HCT116 (cell line): ENCODE data around the gene IFNL3. TPM values are rescaled to one million over a fixed set of nuclear protein-coding genes. Genes with fewer than 3 reads are reported as not detected.

Source experiments
- ATAC-seq: fragments of 200-7000 bp; cut with Tn5 transposase; 2 replicates; pipeline ENCODE4 v1.9.1; 2020; ENCODE audit warnings: mild to moderate bottlenecking, moderate library complexity
- BruUV-seq: library from RNA; stranded (reverse); fragments of 400-500 nt; replicated peaks from 2 replicates; lab custom pipeline; 2021; lab: Mats Ljungman, UMichigan
- CTCF ChIA-PET: fragments of 300-600 bp; sonication (Branson Sonifier 250); formaldehyde crosslinking; loops from one replicate; lab custom pipeline; 2021; ENCODE audit warnings: antibody characterized with exemption; lab: Charles Lee
- POLR2A ChIA-PET: fragments of 300-600, 350-600 bp; sonication (Branson Sonifier 250); formaldehyde crosslinking; loops from one replicate; lab custom pipeline; 2021; ENCODE audit warnings: antibody characterized with exemption; lab: Charles Lee
- RAD21 ChIA-PET, 2 experiments: fragments of 300-600 bp; sonication (Branson Sonifier 250); formaldehyde crosslinking; loops; one replicate each; lab custom pipeline; 2023; ENCODE audit warnings: low total read pairs in 2 of 2; ENCODE audit not compliant: uncharacterized antibody in 2 of 2, unreplicated experiment in 2 of 2, low non-redundant PET in 1 of 2; lab: Charles Lee
- DNase-seq: peaks from one replicate; pipeline ENCODE4 v3.0.0-alpha.2; 2010; ENCODE audit warnings: low read depth, low spot score
- H2AFZ ChIP-seq: fragments of 200-600 bp; shearing (Covaris generic), sonication (generic); 2 replicates; pipeline ENCODE4 v1.6.1; 2017; ENCODE audit warnings: low read depth, mixed run types, mixed read lengths, antibody characterized with exemption, low read length; ENCODE audit not compliant: poor library complexity, severe bottlenecking
- H3K27ac ChIP-seq: 2 replicates; pipeline ENCODE4 v1.5.1; 2012; ENCODE audit warnings: low read depth, low read length
- H3K27me3 ChIP-seq: fragments of 200-600 bp; sonication (generic); 2 replicates; pipeline ENCODE4 v1.6.1; 2016; ENCODE audit warnings: mixed run types, low read length, mixed read lengths; ENCODE audit not compliant: insufficient read depth
- H3K36me3 ChIP-seq, 2 experiments: fragments of 200-500 bp in 1 of 2; fragments of 200-600 bp in 1 of 2; sonication (Bioruptor generic) in 1 of 2; sonication (generic) in 1 of 2; 2 replicates each; pipeline versions ENCODE4 v1.5.1 to v1.6.1; 2014 to 2016; ENCODE audit warnings: low read length in 2 of 2, inconsistent platforms in 1 of 2, mixed read lengths in 1 of 2, mixed run types in 1 of 2; ENCODE audit not compliant: insufficient read depth in 2 of 2, control insufficient read depth in 1 of 2
- H3K4me1 ChIP-seq, 2 experiments: fragments of 200-600 bp in 1 of 2; sonication (generic) in 1 of 2; 2 replicates each; pipeline versions ENCODE4 v1.5.1 to v1.6.1; 2012 to 2017; ENCODE audit warnings: low read length in 2 of 2, inconsistent platforms in 1 of 2, mild to moderate bottlenecking in 1 of 2, mixed read lengths in 1 of 2, mixed run types in 1 of 2, moderate library complexity in 1 of 2; ENCODE audit not compliant: insufficient read depth in 2 of 2, control insufficient read depth in 1 of 2
- H3K4me2 ChIP-seq: fragments of 200-600 bp; sonication (generic); 2 replicates; pipeline ENCODE4 v1.6.1; 2017; ENCODE audit warnings: mixed run types, low read length, mixed read lengths
- H3K4me3 ChIP-seq, 2 experiments: fragments of 200-600 bp in 1 of 2; sonication (generic) in 1 of 2; replicated peaks in 1 of 2; 2 replicates each; pipeline ENCODE4 v1.5.1; 2011 to 2016; ENCODE audit warnings: low read length in 2 of 2, control low read depth in 1 of 2, low read depth in 1 of 2, mild to moderate bottlenecking in 1 of 2, mixed read lengths in 1 of 2, mixed run types in 1 of 2
- H3K79me2 ChIP-seq: fragments of 200-600 bp; sonication (generic); 2 replicates; pipeline ENCODE4 v1.6.1; 2017; ENCODE audit warnings: mild to moderate bottlenecking, mixed run types, low read length, moderate library complexity, mixed read lengths; ENCODE audit not compliant: insufficient read depth
- H3K9ac ChIP-seq: fragments of 200-600 bp; sonication (generic); 2 replicates; pipeline ENCODE4 v1.6.1; 2016; ENCODE audit warnings: low read length, mixed read lengths
- H3K9me2 ChIP-seq: fragments of 200-600 bp; sonication (generic), shearing (Covaris generic); 2 replicates; pipeline ENCODE4 v1.6.1; 2017; ENCODE audit warnings: mixed run types, mild to moderate bottlenecking, moderate library complexity; ENCODE audit not compliant: insufficient read depth
- H3K9me3 ChIP-seq, 2 experiments: fragments of 200-500 bp in 1 of 2; fragments of 200-600 bp in 1 of 2; sonication (Bioruptor generic) in 1 of 2; sonication (generic) in 1 of 2; 2 replicates each; pipeline ENCODE4 v1.6.1; 2014 to 2017; ENCODE audit warnings: low read length in 2 of 2, mixed read lengths in 2 of 2, inconsistent platforms in 1 of 2, low read depth in 1 of 2, mild to moderate bottlenecking in 1 of 2, mixed run types in 1 of 2, moderate library complexity in 1 of 2; ENCODE audit not compliant: control insufficient read depth in 1 of 2, insufficient read depth in 1 of 2
- H4K20me1 ChIP-seq: fragments of 200-600 bp; sonication (generic), shearing (Covaris generic); 2 replicates; pipeline ENCODE4 v1.6.1; 2017; ENCODE audit warnings: mixed run types, mild to moderate bottlenecking, moderate library complexity; ENCODE audit not compliant: insufficient read depth
- CBX3 ChIP-seq: IDR thresholded peaks from 2 replicates; pipeline ENCODE4 v1.6.1; 2012; ENCODE audit warnings: low read depth
- EGR1 ChIP-seq: IDR thresholded peaks from 2 replicates; pipeline ENCODE4 v1.6.1; 2012; ENCODE audit warnings: low read depth
- EZH2 ChIP-seq: fragments of 200-600 bp; sonication (generic); IDR thresholded peaks from 2 replicates; pipeline ENCODE4 v1.6.1; 2017; ENCODE audit warnings: antibody characterized with exemption, mixed run types
- FOSL1 ChIP-seq: IDR thresholded peaks from 2 replicates; pipeline ENCODE4 v1.6.1; 2012; ENCODE audit warnings: low read depth
- JUND ChIP-seq: IDR thresholded peaks from 2 replicates; pipeline ENCODE4 v1.6.1; 2012
- SP1 ChIP-seq: IDR thresholded peaks from 2 replicates; pipeline ENCODE4 v1.6.1; 2012; ENCODE audit warnings: low read depth
- SRF ChIP-seq: IDR thresholded peaks from 2 replicates; pipeline ENCODE4 v1.6.1; 2012; ENCODE audit warnings: low read depth
- YY1 ChIP-seq: IDR thresholded peaks from 2 replicates; pipeline ENCODE4 v1.6.1; 2011; ENCODE audit warnings: low read length, low read depth, moderate library complexity, mild to moderate bottlenecking; ENCODE audit not compliant: insufficient replicate concordance; ENCODE audit errors: extremely low read depth
- ZFX ChIP-seq: fragments of 450-650 bp; IDR thresholded peaks from 2 replicates; pipeline ENCODE4 v1.6.1; 2017
- intact Hi-C: fragments of 100-400 bp; cut with micrococcal nuclease; formaldehyde crosslinking; loops from 2 replicates; pipeline ENCODE4 v1.10.0; 2022
- total RNA-seq: library from RNA; stranded (reverse); gene quantifications from one replicate; pipeline ENCODE4 v1.2.1, GENCODE V29; 2021; ENCODE audit not compliant: unreplicated experiment
- TF ChIP-seq, protein P1 (sequence below), 3 experiments: fragments of 200-600 bp in 1 of 3; sonication (generic) in 1 of 3; IDR thresholded peaks in 2 of 3; conservative IDR thresholded peaks in 1 of 3; 2 replicates each; pipeline ENCODE4 v1.5.1; 2012 to 2017; ENCODE audit warnings: low read depth in 2 of 3, low read length in 2 of 3, antibody characterized with exemption in 1 of 3, borderline replicate concordance in 1 of 3, control low read depth in 1 of 3, mild to moderate bottlenecking in 1 of 3, mixed read lengths in 1 of 3, mixed run types in 1 of 3, moderate library complexity in 1 of 3; ENCODE audit not compliant: insufficient read depth in 1 of 3
- TF ChIP-seq, protein P2 (sequence below): IDR thresholded peaks from 2 replicates; pipeline ENCODE4 v1.6.1; 2012
- TF ChIP-seq, protein P3 (sequence below): IDR thresholded peaks from 2 replicates; pipeline ENCODE4 v1.6.1; 2011; ENCODE audit warnings: mild to moderate bottlenecking, low read length, moderate library complexity; ENCODE audit not compliant: insufficient replicate concordance; ENCODE audit errors: extremely low read depth
- TF ChIP-seq, protein P4 (sequence below): IDR thresholded peaks from 2 replicates; pipeline ENCODE4 v1.6.1; 2012; ENCODE audit warnings: low read depth
- TF ChIP-seq, protein P5 (sequence below): IDR thresholded peaks from 2 replicates; pipeline ENCODE4 v1.6.1; 2012

IFNL3 gene
- total RNA-seq, 1 experiment from 2014 or later: not detected

DNA sequence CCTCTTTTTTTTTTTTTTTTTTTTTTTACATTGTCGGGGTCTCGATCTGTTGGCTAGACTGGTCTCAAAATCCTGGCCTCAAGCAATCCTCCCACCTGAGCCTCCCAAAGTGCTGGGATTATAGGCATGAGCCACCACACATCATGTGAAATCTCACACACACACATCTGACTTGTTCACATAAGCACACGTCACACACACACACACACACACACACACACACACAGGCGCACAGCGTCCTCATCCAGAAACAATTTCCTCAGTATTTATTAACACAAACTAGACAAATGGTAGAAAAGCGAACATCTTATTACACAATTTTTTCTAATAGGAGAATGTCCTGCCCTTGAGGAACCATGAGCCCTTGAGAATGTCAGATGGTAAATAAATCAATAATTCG lies 35.6 kb downstream of the IFNL3 start:
- TF ChIP-seq, protein P1, sequence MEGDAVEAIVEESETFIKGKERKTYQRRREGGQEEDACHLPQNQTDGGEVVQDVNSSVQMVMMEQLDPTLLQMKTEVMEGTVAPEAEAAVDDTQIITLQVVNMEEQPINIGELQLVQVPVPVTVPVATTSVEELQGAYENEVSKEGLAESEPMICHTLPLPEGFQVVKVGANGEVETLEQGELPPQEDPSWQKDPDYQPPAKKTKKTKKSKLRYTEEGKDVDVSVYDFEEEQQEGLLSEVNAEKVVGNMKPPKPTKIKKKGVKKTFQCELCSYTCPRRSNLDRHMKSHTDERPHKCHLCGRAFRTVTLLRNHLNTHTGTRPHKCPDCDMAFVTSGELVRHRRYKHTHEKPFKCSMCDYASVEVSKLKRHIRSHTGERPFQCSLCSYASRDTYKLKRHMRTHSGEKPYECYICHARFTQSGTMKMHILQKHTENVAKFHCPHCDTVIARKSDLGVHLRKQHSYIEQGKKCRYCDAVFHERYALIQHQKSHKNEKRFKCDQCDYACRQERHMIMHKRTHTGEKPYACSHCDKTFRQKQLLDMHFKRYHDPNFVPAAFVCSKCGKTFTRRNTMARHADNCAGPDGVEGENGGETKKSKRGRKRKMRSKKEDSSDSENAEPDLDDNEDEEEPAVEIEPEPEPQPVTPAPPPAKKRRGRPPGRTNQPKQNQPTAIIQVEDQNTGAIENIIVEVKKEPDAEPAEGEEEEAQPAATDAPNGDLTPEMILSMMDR (IDR thresholded peaks at IDR 0.05 in 2 of 3, conservative IDR thresholded peaks at IDR 0.05 in 1 of 3; ENCODE audit: borderline replicate concordance in 1 of 3, insufficient read depth in 1 of 3, low read depth in 2 of 3, low read length in 2 of 3): no peak
- TF ChIP-seq, protein P2, sequence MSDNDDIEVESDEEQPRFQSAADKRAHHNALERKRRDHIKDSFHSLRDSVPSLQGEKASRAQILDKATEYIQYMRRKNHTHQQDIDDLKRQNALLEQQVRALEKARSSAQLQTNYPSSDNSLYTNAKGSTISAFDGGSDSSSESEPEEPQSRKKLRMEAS: no peak
- TF ChIP-seq FOSL1 (no peak), EGR1 (no peak), SRF (no peak), SP1 (no peak), JUND (no peak), ZFX (no peak), EZH2 (no peak), YY1 (no peak), CBX3 (no peak)
- TF ChIP-seq, protein P3, sequence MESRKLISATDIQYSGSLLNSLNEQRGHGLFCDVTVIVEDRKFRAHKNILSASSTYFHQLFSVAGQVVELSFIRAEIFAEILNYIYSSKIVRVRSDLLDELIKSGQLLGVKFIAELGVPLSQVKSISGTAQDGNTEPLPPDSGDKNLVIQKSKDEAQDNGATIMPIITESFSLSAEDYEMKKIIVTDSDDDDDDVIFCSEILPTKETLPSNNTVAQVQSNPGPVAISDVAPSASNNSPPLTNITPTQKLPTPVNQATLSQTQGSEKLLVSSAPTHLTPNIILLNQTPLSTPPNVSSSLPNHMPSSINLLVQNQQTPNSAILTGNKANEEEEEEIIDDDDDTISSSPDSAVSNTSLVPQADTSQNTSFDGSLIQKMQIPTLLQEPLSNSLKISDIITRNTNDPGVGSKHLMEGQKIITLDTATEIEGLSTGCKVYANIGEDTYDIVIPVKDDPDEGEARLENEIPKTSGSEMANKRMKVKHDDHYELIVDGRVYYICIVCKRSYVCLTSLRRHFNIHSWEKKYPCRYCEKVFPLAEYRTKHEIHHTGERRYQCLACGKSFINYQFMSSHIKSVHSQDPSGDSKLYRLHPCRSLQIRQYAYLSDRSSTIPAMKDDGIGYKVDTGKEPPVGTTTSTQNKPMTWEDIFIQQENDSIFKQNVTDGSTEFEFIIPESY: no peak
- TF ChIP-seq, protein P4, sequence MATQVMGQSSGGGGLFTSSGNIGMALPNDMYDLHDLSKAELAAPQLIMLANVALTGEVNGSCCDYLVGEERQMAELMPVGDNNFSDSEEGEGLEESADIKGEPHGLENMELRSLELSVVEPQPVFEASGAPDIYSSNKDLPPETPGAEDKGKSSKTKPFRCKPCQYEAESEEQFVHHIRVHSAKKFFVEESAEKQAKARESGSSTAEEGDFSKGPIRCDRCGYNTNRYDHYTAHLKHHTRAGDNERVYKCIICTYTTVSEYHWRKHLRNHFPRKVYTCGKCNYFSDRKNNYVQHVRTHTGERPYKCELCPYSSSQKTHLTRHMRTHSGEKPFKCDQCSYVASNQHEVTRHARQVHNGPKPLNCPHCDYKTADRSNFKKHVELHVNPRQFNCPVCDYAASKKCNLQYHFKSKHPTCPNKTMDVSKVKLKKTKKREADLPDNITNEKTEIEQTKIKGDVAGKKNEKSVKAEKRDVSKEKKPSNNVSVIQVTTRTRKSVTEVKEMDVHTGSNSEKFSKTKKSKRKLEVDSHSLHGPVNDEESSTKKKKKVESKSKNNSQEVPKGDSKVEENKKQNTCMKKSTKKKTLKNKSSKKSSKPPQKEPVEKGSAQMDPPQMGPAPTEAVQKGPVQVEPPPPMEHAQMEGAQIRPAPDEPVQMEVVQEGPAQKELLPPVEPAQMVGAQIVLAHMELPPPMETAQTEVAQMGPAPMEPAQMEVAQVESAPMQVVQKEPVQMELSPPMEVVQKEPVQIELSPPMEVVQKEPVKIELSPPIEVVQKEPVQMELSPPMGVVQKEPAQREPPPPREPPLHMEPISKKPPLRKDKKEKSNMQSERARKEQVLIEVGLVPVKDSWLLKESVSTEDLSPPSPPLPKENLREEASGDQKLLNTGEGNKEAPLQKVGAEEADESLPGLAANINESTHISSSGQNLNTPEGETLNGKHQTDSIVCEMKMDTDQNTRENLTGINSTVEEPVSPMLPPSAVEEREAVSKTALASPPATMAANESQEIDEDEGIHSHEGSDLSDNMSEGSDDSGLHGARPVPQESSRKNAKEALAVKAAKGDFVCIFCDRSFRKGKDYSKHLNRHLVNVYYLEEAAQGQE: no peak
- TF ChIP-seq, protein P5, sequence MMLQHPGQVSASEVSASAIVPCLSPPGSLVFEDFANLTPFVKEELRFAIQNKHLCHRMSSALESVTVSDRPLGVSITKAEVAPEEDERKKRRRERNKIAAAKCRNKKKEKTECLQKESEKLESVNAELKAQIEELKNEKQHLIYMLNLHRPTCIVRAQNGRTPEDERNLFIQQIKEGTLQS: no peak
- TF ChIP-seq, all 23 proteins: peak for 0
- Histone ChIP-seq H4K20me1 (no peaks in the 10 kb centered on the region), H3K4me1 (peaks cover 9 to 12% of the 10 kb centered on the region in 2 experiments; a peak in 3 of 4 replicates), H3K9ac (no peak overlapping the region), H3K4me3 (no peak overlapping the region), H3K79me2 (no peaks in the 10 kb centered on the region), H3K36me3 (no peaks in the 10 kb centered on the region), H3K27ac (no peak overlapping the region), H3K27me3 (no peaks in the 10 kb centered on the region), H3K4me2 (no peak overlapping the region), H3K9me2 (no peaks in the 10 kb centered on the region), H3K9me3 (no peaks in the 10 kb centered on the region), H2AFZ (no peak overlapping the region)
- ChIA-PET RAD21 (no interaction called here), POLR2A (no interaction called here), CTCF (no interaction called here)
- intact Hi-C loops: no loop called here
- DNase-seq: no peak
- BruUV-seq: no TSS peak
- no peak for ATAC-seq
